Activated T-cell treated with anti-CD3 and anti-CD28 coated beads for 48 hours (primary cell): Measurements from ENCODE around the gene C1QTNF1.

Experiments used
- DNase-seq: peaks from one replicate; pipeline ENCODE4 v3.0.0-alpha.2; 2020; ENCODE audit warnings: low read depth

The C1QTNF1 gene

GRCh38 chr17:79094261-79094660 lies 70.3 kb downstream of the C1QTNF1 start:
- DNase-seq: no peak

GRCh38 chr17:79095345-79096055 lies 71.5 kb downstream of the C1QTNF1 start:
- DNase-seq: no peak

- no peak for DNase-seq
Observed at GRCh38 chr17:79096477-79096876, 72.5 kb downstream of the C1QTNF1 start.

- no peak for DNase-seq
Observed at GRCh38 chr17:79097226-79098055, 73.5 kb downstream of the C1QTNF1 start.

- DNase-seq: no peak
Observed at GRCh38 chr17:79098282-79098867, 74.4 kb downstream of the C1QTNF1 start.
